ENCODE results near the gene LDLRAD1. TPM values are rescaled to one million over a fixed set of nuclear protein-coding genes. Genes with fewer than 3 reads are reported as not detected.

Gene LDLRAD1
- total and polyA plus RNA-seq, 2 of the 13 experiments (the other 11 are each of a cell fraction or from before 2014, with no cell fraction given) = 2.5 to 14.0 TPM

GRCh38 chr1:53982034-53982762, 35.8 kb downstream of the LDLRAD1 start (continued):
- TF ChIP-seq TFE3 (CRISPR knock-in tag; IDR thresholded peaks at IDR 0.05) = 0 out of 2 replicates have a peak, but pooled peaks have one; percentile 31
- no peak for TF ChIP-seq NR2F6 (IDR thresholded peaks at IDR 0.05)
- 0 out of 2 replicates have a peak, but pooled peaks have one; percentile 35 for TF ChIP-seq NR2F6 (CRISPR knock-in tag; IDR thresholded peaks at IDR 0.05)
- no peak for TF ChIP-seq ZNF253 (CRISPR knock-in tag; IDR thresholded peaks at IDR 0.05; ENCODE audit: borderline replicate concordance)
- peak; percentile 44 for TF ChIP-seq POLR2AphosphoS5 (IDR thresholded peaks at IDR 0.05; ENCODE audit: low read depth, low read length)
- TF ChIP-seq GMEB2 (CRISPR knock-in tag; IDR thresholded peaks at IDR 0.05; ENCODE audit: low read depth) = no peak
- 0 out of 2 replicates have a peak, but pooled peaks have one; percentile 45 for TF ChIP-seq ZNF451 (CRISPR knock-in tag; IDR thresholded peaks at IDR 0.05)
- TF ChIP-seq WIZ (CRISPR knock-in tag; IDR thresholded peaks at IDR 0.05) = no peak
- peak; percentile 52; the same call in 1 of the 2 replicates for TF ChIP-seq GFI1 (CRISPR knock-in tag; IDR thresholded peaks at IDR 0.05; ENCODE audit: borderline replicate concordance)
- 0 out of 2 replicates have a peak, but pooled peaks have one; percentile 42 for TF ChIP-seq ZNF430 (CRISPR knock-in tag; IDR thresholded peaks at IDR 0.05)
- no peak for TF ChIP-seq ARID3A (IDR thresholded peaks at IDR 0.05; ENCODE audit: low read depth, low read length)
- peak; percentile 81 for TF ChIP-seq KAT8 (CRISPR knock-in tag; IDR thresholded peaks at IDR 0.05)
- TF ChIP-seq HDAC1 (CRISPR knock-in tag; IDR thresholded peaks at IDR 0.05) = peak; percentile 54; the same call in 1 of the 2 replicates
- 0 out of 2 replicates have a peak, but pooled peaks have one; percentile 29 for TF ChIP-seq ERF (CRISPR knock-in tag; IDR thresholded peaks at IDR 0.05)
- TF ChIP-seq ZNF710 (CRISPR knock-in tag; IDR thresholded peaks at IDR 0.05; ENCODE audit: borderline replicate concordance) = peak; percentile 46; the same call in 1 of the 2 replicates
- TF ChIP-seq SAP130 (CRISPR knock-in tag; IDR thresholded peaks at IDR 0.05; ENCODE audit: low read depth) = peak; percentile 73
- TF ChIP-seq GATAD2A (CRISPR knock-in tag; IDR thresholded peaks at IDR 0.05) = peak; percentile 46; the same call in 1 of the 2 replicates
- TF ChIP-seq MIXL1 (CRISPR knock-in tag; IDR thresholded peaks at IDR 0.05) = peak; percentile 43; the same call in 1 of the 2 replicates
- TF ChIP-seq NCOA2 (CRISPR knock-in tag; IDR thresholded peaks at IDR 0.05) = peak; percentile 65; the same call in 1 of the 2 replicates
- TF ChIP-seq PHF5A (CRISPR knock-in tag; IDR thresholded peaks at IDR 0.05; ENCODE audit: low read depth, unreplicated experiment) = no peak
- peak; percentile 62; the same call in 1 of the 2 replicates for TF ChIP-seq KMT2A (CRISPR knock-in tag; IDR thresholded peaks at IDR 0.05)
- TF ChIP-seq ZNF772 (CRISPR knock-in tag; IDR thresholded peaks at IDR 0.05) = peak; percentile 83
- TF ChIP-seq NR2C2 (CRISPR knock-in tag; IDR thresholded peaks at IDR 0.05; ENCODE audit: borderline replicate concordance) = 0 out of 2 replicates have a peak, but pooled peaks have one; percentile 40

Measured in HepG2 (cell line).